Neuronal stem cell (in vitro differentiated cells): Measurements from ENCODE around the gene ADGRV1.
"Not testable (repeated sequence)": the region's sequence is repeated elsewhere in the genome, so short reads cannot be mapped to it uniquely, and the experiment has no call there.

Source experiments
- DNase-seq: peaks from one replicate; pipeline ENCODE4 v3.0.0-alpha.2; 2013; ENCODE audit warnings: low spot score
- H2AFZ ChIP-seq: one replicate; pipeline ENCODE4 v1.6.1; 2013; ENCODE audit warnings: mild to moderate bottlenecking, low read length, inconsistent platforms
- H2AK5ac ChIP-seq: 2 replicates; pipeline ENCODE4 v1.6.1; 2013; ENCODE audit warnings: low read depth, mild to moderate bottlenecking, inconsistent platforms, low read length, moderate library complexity, mixed read lengths
- H2BK120ac ChIP-seq: 2 replicates; pipeline ENCODE4 v1.6.1; 2013; ENCODE audit warnings: low read depth, mild to moderate bottlenecking, inconsistent platforms, low read length, moderate library complexity, mixed read lengths
- H2BK12ac ChIP-seq: one replicate; pipeline ENCODE4 v1.6.1; 2013; ENCODE audit warnings: low read length, inconsistent platforms
- H2BK15ac ChIP-seq: 2 replicates; pipeline ENCODE4 v1.6.1; 2013; ENCODE audit warnings: mild to moderate bottlenecking, low read length, inconsistent platforms, mixed read lengths
- H2BK5ac ChIP-seq: one replicate; pipeline ENCODE4 v1.6.1; 2013; ENCODE audit warnings: inconsistent platforms, mild to moderate bottlenecking, low read length, moderate library complexity
- H3K14ac ChIP-seq: one replicate; pipeline ENCODE4 v1.6.1; 2013; ENCODE audit warnings: low read length, inconsistent platforms
- H3K18ac ChIP-seq: 2 replicates; pipeline ENCODE4 v1.6.1; 2013; ENCODE audit warnings: low read length, inconsistent platforms
- H3K23ac ChIP-seq: 2 replicates; pipeline ENCODE4 v1.6.1; 2013; ENCODE audit warnings: low read depth, mild to moderate bottlenecking, mixed read lengths, low read length, inconsistent platforms; ENCODE audit not compliant: poor library complexity
- H3K27ac ChIP-seq: replicated peaks from 3 replicates; pipeline ENCODE4 v1.5.1; 2013; ENCODE audit warnings: low read length, inconsistent platforms
- H3K27me3 ChIP-seq, 3 experiments: 2 replicates each; pipeline ENCODE4 v1.6.1; 2013; ENCODE audit warnings: low read length in 3 of 3, mild to moderate bottlenecking in 2 of 3, inconsistent platforms in 1 of 3, low read depth in 1 of 3, mixed read lengths in 1 of 3, moderate library complexity in 1 of 3; ENCODE audit not compliant: control insufficient read depth in 3 of 3, insufficient read depth in 3 of 3
- H3K36me3 ChIP-seq, 2 donors: replicated peaks in 1 of 2; 2 replicates each; pipeline ENCODE4 v1.6.1; 2013; ENCODE audit warnings: low read length in 2 of 2; ENCODE audit not compliant: control insufficient read depth in 2 of 2, insufficient read depth in 2 of 2
- H3K4ac ChIP-seq: 2 replicates; pipeline ENCODE4 v1.6.1; 2013; ENCODE audit warnings: inconsistent platforms, mild to moderate bottlenecking, low read length, moderate library complexity
- H3K4me1 ChIP-seq, 2 donors: 1 replicate in 1 of 2; 2 replicates in 1 of 2; pipeline ENCODE4 v1.6.1; 2013; ENCODE audit warnings: low read length in 2 of 2, low read depth in 1 of 2; ENCODE audit not compliant: control insufficient read depth in 2 of 2, insufficient read depth in 1 of 2
- H3K4me2 ChIP-seq: one replicate; pipeline ENCODE4 v1.6.1; 2013; ENCODE audit warnings: mild to moderate bottlenecking, low read length, inconsistent platforms; ENCODE audit not compliant: insufficient read depth, poor library complexity, severe bottlenecking
- H3K4me3 ChIP-seq, 2 donors: 2 replicates each; pipeline ENCODE4 v1.5.1; 2013; ENCODE audit warnings: low read length in 2 of 2, mild to moderate bottlenecking in 2 of 2, inconsistent platforms in 1 of 2, moderate library complexity in 1 of 2
- H3K79me1 ChIP-seq: one replicate; pipeline ENCODE4 v1.6.1; 2013; ENCODE audit warnings: low read depth, mild to moderate bottlenecking, inconsistent platforms, low read length, moderate library complexity
- H3K9ac ChIP-seq: one replicate; pipeline ENCODE4 v1.6.1; 2013; ENCODE audit warnings: mild to moderate bottlenecking, low read depth, low read length, inconsistent platforms; ENCODE audit not compliant: poor library complexity
- H3K9me3 ChIP-seq, 2 donors: replicated peaks in 1 of 2; 2 replicates each; pipeline versions ENCODE3 to v1.6.1; 2013; ENCODE audit warnings: low read length in 2 of 2, mild to moderate bottlenecking in 2 of 2, inconsistent platforms in 1 of 2, low read depth in 1 of 2, mixed read lengths in 1 of 2, moderate library complexity in 1 of 2; ENCODE audit not compliant: control insufficient read depth in 2 of 2, insufficient read depth in 1 of 2
- H4K8ac ChIP-seq: one replicate; pipeline ENCODE4 v1.6.1; 2013; ENCODE audit warnings: low read depth, mild to moderate bottlenecking, inconsistent platforms, low read length, moderate library complexity
- H4K91ac ChIP-seq: one replicate; pipeline ENCODE4 v1.6.1; 2013; ENCODE audit warnings: low read length, low read depth, mild to moderate bottlenecking, inconsistent platforms; ENCODE audit not compliant: poor library complexity
- WGBS, 2 donors: extraction: QIAGEN DNeasy Blood & Tissue Kit; methylation state at CpG; one replicate each; pipeline ENCODE4 v1.1.7; 2013; ENCODE audit warnings: missing lambda C conversion rate in 2 of 2, mixed read lengths in 1 of 2; ENCODE audit not compliant: insufficient read length in 2 of 2, insufficient replicate concordance in 1 of 2; ENCODE audit errors: extremely low coverage in 2 of 2; 5-methylcytosine and 5-hydroxymethylcytosine counted together

The ADGRV1 gene

GRCh38 chr5:90685425-90686022 is 126.9 kb downstream of the ADGRV1 start:
- no peak overlapping the region for H3K9ac ChIP-seq

GRCh38 chr5:90686363-90686762 is 127.8 kb downstream of the ADGRV1 start:
- WGBS, 2 donors: no CpG with 5 or more reads among the region's 2 CpGs
- H3K18ac ChIP-seq, H4K8ac ChIP-seq: not testable (repeated sequence)

More at GRCh38 chr5:90685425-90686022, 126.9 kb downstream of the ADGRV1 start:
- Histone ChIP-seq H3K79me1 (no peaks in the 10 kb centered on the region), H3K4me3 (no peak overlapping the region), H3K4me2 (no peak overlapping the region), H3K23ac (no peak overlapping the region), H4K8ac (no peak overlapping the region), H2BK5ac (no peak overlapping the region), H2BK15ac (no peak overlapping the region), H2AK5ac (no peak overlapping the region), H3K18ac (no peak overlapping the region), H3K9me3 (peaks cover 0 to 3% of the 10 kb centered on the region in 2 donors), H3K27ac (no peak overlapping the region), H2AFZ (no peak overlapping the region), H3K14ac (no peak overlapping the region), H3K36me3 (peaks cover 2 to 59% of the 10 kb centered on the region in 2 donors), H3K27me3 (no peaks in the 10 kb centered on the region), H3K4me1 (peaks cover 0 to 2% of the 10 kb centered on the region in 2 donors), H4K91ac (no peak overlapping the region), H2BK120ac (no peak overlapping the region), H2BK12ac (no peak overlapping the region), H3K4ac (no peak overlapping the region)
- no peak for DNase-seq
- no CpG with 5 or more reads among the region's 8 CpGs for WGBS, 2 donors

GRCh38 chr5:90687458-90687857 is 128.9 kb downstream of the ADGRV1 start:
- not testable (repeated sequence) for H3K27ac ChIP-seq, H4K8ac ChIP-seq, H3K9me3 ChIP-seq, H2AK5ac ChIP-seq, H3K4me2 ChIP-seq, DNase-seq, H3K4me1 ChIP-seq, H3K4me3 ChIP-seq, H3K18ac ChIP-seq, H4K91ac ChIP-seq, H2BK5ac ChIP-seq, H3K9ac ChIP-seq, H2AFZ ChIP-seq, H3K27me3 ChIP-seq, H3K14ac ChIP-seq, H2BK12ac ChIP-seq, H3K4ac ChIP-seq, H3K79me1 ChIP-seq, H3K23ac ChIP-seq, H2BK15ac ChIP-seq, H2BK120ac ChIP-seq
- WGBS, 2 donors: no CpG with 5 or more reads among the region's 3 CpGs
- H3K36me3 ChIP-seq: peaks cover 2 to 67% of the 10 kb centered on the region in 2 donors

More at GRCh38 chr5:90686363-90686762, 127.8 kb downstream of the ADGRV1 start:
- not testable (repeated sequence) for H3K14ac ChIP-seq, H3K9ac ChIP-seq, H3K4me3 ChIP-seq, DNase-seq, H2BK120ac ChIP-seq, H2BK5ac ChIP-seq, H2AK5ac ChIP-seq, H2BK12ac ChIP-seq, H3K9me3 ChIP-seq, H4K91ac ChIP-seq, H3K27me3 ChIP-seq, H3K4me2 ChIP-seq, H2AFZ ChIP-seq, H3K27ac ChIP-seq, H2BK15ac ChIP-seq, H3K23ac ChIP-seq, H3K4ac ChIP-seq, H3K4me1 ChIP-seq, H3K79me1 ChIP-seq
- peaks cover 2 to 66% of the 10 kb centered on the region in 2 donors for H3K36me3 ChIP-seq

- Histone ChIP-seq H2BK15ac (no peak overlapping the region), H3K9me3 (peaks cover 0 to 3% of the 10 kb centered on the region in 2 donors), H3K4me3 (no peak overlapping the region), H3K27me3 (no peaks in the 10 kb centered on the region), H4K91ac (no peak overlapping the region), H2AK5ac (no peak overlapping the region), H3K4me2 (no peak overlapping the region), H3K18ac (no peak overlapping the region), H3K23ac (no peak overlapping the region), H3K79me1 (no peaks in the 10 kb centered on the region), H3K14ac (no peak overlapping the region), H3K9ac (no peak overlapping the region), H2BK5ac (no peak overlapping the region), H3K36me3 (peaks cover 2 to 62% of the 10 kb centered on the region in 2 donors), H3K4me1 (no peaks in the 10 kb centered on the region), H2BK120ac (no peak overlapping the region), H3K4ac (no peak overlapping the region), H2BK12ac (no peak overlapping the region), H4K8ac (no peak overlapping the region), H3K27ac (no peak overlapping the region), H2AFZ (no peak overlapping the region)
- WGBS, 2 donors: no CpG with 5 or more reads among the region's 2 CpGs
- DNase-seq: no peak
These were observed 130.5 kb downstream of the ADGRV1 start for GRCh38 chr5:90689064-90689463.
